HEK293 (cell line): Measurements from ENCODE around the gene IGF2BP2.

Source experiments
- AEBP2 ChIP-seq: fragments of 450-650 bp; formaldehyde crosslinking; IDR thresholded peaks from 2 replicates; pipeline ENCODE4 v1.5.1; 2016; ENCODE audit warnings: missing biosample characterization, missing genetic modification characterization, borderline replicate concordance
- BCL11B ChIP-seq: fragments of 450-650 bp; formaldehyde crosslinking; IDR thresholded peaks from 2 replicates; pipeline ENCODE4 v1.5.1; 2016; ENCODE audit warnings: low read depth, missing biosample characterization, missing genetic modification characterization
- EGR2 ChIP-seq: fragments of 450-650 bp; formaldehyde crosslinking; IDR thresholded peaks from 2 replicates; pipeline ENCODE4 v1.5.1; 2016; ENCODE audit warnings: low read depth, missing biosample characterization, missing genetic modification characterization
- FEZF1 ChIP-seq: fragments of 450-650 bp; formaldehyde crosslinking; IDR thresholded peaks from 2 replicates; pipeline ENCODE4 v1.5.1; 2016; ENCODE audit warnings: missing biosample characterization, missing genetic modification characterization
- GFI1B ChIP-seq: fragments of 450-650 bp; formaldehyde crosslinking; IDR thresholded peaks from 2 replicates; pipeline ENCODE4 v1.5.1; 2016; ENCODE audit warnings: missing biosample characterization, missing genetic modification characterization
- GLI2 ChIP-seq: fragments of 450-650 bp; formaldehyde crosslinking; IDR thresholded peaks from 2 replicates; pipeline ENCODE4; 2017; ENCODE audit warnings: missing biosample characterization, missing genetic modification characterization, low read depth, borderline replicate concordance
- GLIS1 ChIP-seq: fragments of 450-650 bp; formaldehyde crosslinking; IDR thresholded peaks from 2 replicates; pipeline ENCODE4 v1.5.1; 2016; ENCODE audit warnings: missing biosample characterization, missing genetic modification characterization
- HOXC10 ChIP-seq: sonication (generic); formaldehyde crosslinking; IDR thresholded peaks from 2 replicates; pipeline ENCODE4 v1.8.1; 2023; ENCODE audit warnings: mild to moderate bottlenecking, missing genetic modification reagents
- IKZF3 ChIP-seq: fragments of 450-650 bp; IDR thresholded peaks from 2 replicates; pipeline ENCODE4 v1.5.0; 2018; ENCODE audit warnings: missing biosample characterization, mild to moderate bottlenecking, missing genetic modification characterization, moderate library complexity
- KLF17 ChIP-seq: fragments of 450-650 bp; formaldehyde crosslinking; IDR thresholded peaks from 2 replicates; pipeline ENCODE4 v1.5.1; 2016; ENCODE audit warnings: missing biosample characterization, missing genetic modification characterization
- PBX3 ChIP-seq: sonication (generic); formaldehyde crosslinking; IDR thresholded peaks from 2 replicates; pipeline ENCODE4 v1.8.1; 2022; ENCODE audit warnings: mild to moderate bottlenecking, moderate library complexity, missing genetic modification reagents
- PRDM6 ChIP-seq: fragments of 450-650 bp; formaldehyde crosslinking; IDR thresholded peaks from 2 replicates; pipeline ENCODE4 v1.5.1; 2017; ENCODE audit warnings: missing biosample characterization, missing genetic modification characterization
- SP2 ChIP-seq: fragments of 450-650 bp; formaldehyde crosslinking; IDR thresholded peaks from 2 replicates; pipeline ENCODE4 v1.5.1; 2016; ENCODE audit warnings: missing biosample characterization, missing genetic modification characterization
- TCF7L2 ChIP-seq: IDR thresholded peaks from 2 replicates; pipeline ENCODE4 v1.6.1; 2011; ENCODE audit warnings: low read depth, mild to moderate bottlenecking, inconsistent platforms, low read length, moderate library complexity, borderline replicate concordance
- YY1 ChIP-seq: fragments of 450-650 bp; formaldehyde crosslinking; IDR thresholded peaks from 2 replicates; pipeline ENCODE4 v1.5.1; 2018; ENCODE audit warnings: missing biosample characterization, missing genetic modification characterization
- ZBTB20 ChIP-seq: fragments of 450-650 bp; formaldehyde crosslinking; IDR thresholded peaks from 2 replicates; pipeline ENCODE4 v1.5.1; 2016; ENCODE audit warnings: missing biosample characterization, missing genetic modification characterization
- ZFP3 ChIP-seq: fragments of 450-650 bp; formaldehyde crosslinking; IDR thresholded peaks from 2 replicates; pipeline ENCODE4 v1.5.1; 2016; ENCODE audit warnings: low read depth, missing biosample characterization, missing genetic modification characterization
- ZNF132 ChIP-seq: fragments of 450-650 bp; formaldehyde crosslinking; IDR thresholded peaks from 2 replicates; pipeline ENCODE4 v1.5.1; 2017; ENCODE audit warnings: missing biosample characterization, missing genetic modification characterization, borderline replicate concordance
- ZNF19 ChIP-seq: fragments of 450-650 bp; formaldehyde crosslinking; IDR thresholded peaks from 2 replicates; pipeline ENCODE4; 2016; ENCODE audit warnings: missing biosample characterization, missing genetic modification characterization, low read depth
- ZNF211 ChIP-seq: fragments of 450-650 bp; formaldehyde crosslinking; IDR thresholded peaks from 2 replicates; pipeline ENCODE4 v1.5.1; 2016; ENCODE audit warnings: low read depth, missing biosample characterization, missing genetic modification characterization
- ZNF223 ChIP-seq: fragments of 450-650 bp; formaldehyde crosslinking; IDR thresholded peaks from 2 replicates; pipeline ENCODE4 v1.5.1; 2016; ENCODE audit warnings: missing biosample characterization, missing genetic modification characterization
- ZNF335 ChIP-seq: fragments of 450-650 bp; formaldehyde crosslinking; conservative IDR thresholded peaks from 2 replicates; pipeline ENCODE4 v1.5.1; 2016; ENCODE audit warnings: missing biosample characterization, missing genetic modification characterization
- ZNF354C ChIP-seq: fragments of 450-650 bp; formaldehyde crosslinking; IDR thresholded peaks from 2 replicates; pipeline ENCODE4 v1.5.1; 2016; ENCODE audit warnings: missing biosample characterization, missing genetic modification characterization, low read depth, borderline replicate concordance
- ZNF416 ChIP-seq: fragments of 450-650 bp; formaldehyde crosslinking; IDR thresholded peaks from 2 replicates; pipeline ENCODE4 v1.5.1; 2016; ENCODE audit warnings: missing biosample characterization, missing genetic modification characterization
- ZNF48 ChIP-seq: fragments of 450-650 bp; formaldehyde crosslinking; IDR thresholded peaks from 2 replicates; pipeline ENCODE4 v1.5.1; 2016; ENCODE audit warnings: missing biosample characterization, missing genetic modification characterization
- ZNF529 ChIP-seq: fragments of 450-650 bp; formaldehyde crosslinking; IDR thresholded peaks from 2 replicates; pipeline ENCODE4 v1.5.1; 2017; ENCODE audit warnings: missing genetic modification characterization, missing biosample characterization; ENCODE audit not compliant: insufficient replicate concordance
- ZNF530 ChIP-seq: fragments of 450-650 bp; formaldehyde crosslinking; IDR thresholded peaks from 2 replicates; pipeline ENCODE4 v1.5.1; 2016; ENCODE audit warnings: low read depth, missing biosample characterization, missing genetic modification characterization
- ZNF571 ChIP-seq: fragments of 450-650 bp; formaldehyde crosslinking; IDR thresholded peaks from 2 replicates; pipeline ENCODE4 v1.5.0; 2017; ENCODE audit warnings: missing biosample characterization, missing genetic modification characterization
- ZNF600 ChIP-seq: fragments of 450-650 bp; formaldehyde crosslinking; IDR thresholded peaks from 2 replicates; pipeline ENCODE4 v1.5.1; 2016; ENCODE audit warnings: missing biosample characterization, missing genetic modification characterization
- ZNF610 ChIP-seq: fragments of 450-650 bp; formaldehyde crosslinking; IDR thresholded peaks from 2 replicates; pipeline ENCODE4 v1.5.1; 2016; ENCODE audit warnings: missing biosample characterization, missing genetic modification characterization, borderline replicate concordance
- ZNF645 ChIP-seq: fragments of 450-650 bp; formaldehyde crosslinking; IDR thresholded peaks from 2 replicates; pipeline ENCODE4; 2016; ENCODE audit warnings: missing biosample characterization, missing genetic modification characterization
- ZNF747 ChIP-seq: fragments of 450-650 bp; formaldehyde crosslinking; IDR thresholded peaks from 2 replicates; pipeline ENCODE4 v1.5.1; 2016; ENCODE audit warnings: missing biosample characterization, missing genetic modification characterization
- ZNF76 ChIP-seq: fragments of 450-650 bp; formaldehyde crosslinking; IDR thresholded peaks from 2 replicates; pipeline ENCODE4; 2016; ENCODE audit warnings: low read depth, missing biosample characterization, missing genetic modification characterization, borderline replicate concordance
- ZNF776 ChIP-seq: fragments of 450-650 bp; formaldehyde crosslinking; IDR thresholded peaks from 2 replicates; pipeline ENCODE4 v1.5.0; 2017; ENCODE audit warnings: missing biosample characterization, missing genetic modification characterization, borderline replicate concordance

The IGF2BP2 gene

GRCh38 chr3:185825639-185826481 lies 1.0 kb upstream of the IGF2BP2 start (continued):
- TF ChIP-seq GLI2 (tag by site-specific recombination) (no peak), ZNF600 (tag by site-specific recombination) (peak; percentile 30; the same call in 1 of the 2 replicates), ZNF76 (tag by site-specific recombination) (peak; percentile 41; the same call in 1 of the 2 replicates), ZNF645 (tag by site-specific recombination) (no peak), ZNF610 (tag by site-specific recombination) (no peak), ZNF354C (tag by site-specific recombination) (no peak), AEBP2 (tag by site-specific recombination) (no peak), ZBTB20 (peak; percentile 94), PBX3 (CRISPR knock-in tag) (no peak; the same call in 1 of the 2 replicates), ZNF335 (tag by site-specific recombination) (0 out of 2 replicates have a peak, but pooled peaks have one; percentile 36), ZNF132 (tag by site-specific recombination) (no peak), HOXC10 (CRISPR knock-in tag) (no peak), GLIS1 (0 out of 2 replicates have a peak, but pooled peaks have one; percentile 22), ZNF416 (tag by site-specific recombination) (no peak), ZNF529 (tag by site-specific recombination) (no peak), ZNF571 (tag by site-specific recombination) (no peak), EGR2 (tag by site-specific recombination) (no peak), YY1 (tag by site-specific recombination) (no peak), ZNF776 (no peak), ZNF48 (tag by site-specific recombination) (no peak), ZNF19 (no peak), ZNF530 (no peak), ZNF211 (tag by site-specific recombination) (no peak), IKZF3 (tag by site-specific recombination) (no peak), ZNF223 (no peak), ZNF747 (tag by site-specific recombination) (no peak), GFI1B (tag by site-specific recombination) (no peak), KLF17 (peak; percentile 38; the same call in 1 of the 2 replicates), PRDM6 (tag by site-specific recombination) (no peak), SP2 (peak; percentile 36), FEZF1 (tag by site-specific recombination) (no peak), ZFP3 (peak; percentile 68), TCF7L2 (no peak), BCL11B (tag by site-specific recombination) (0 out of 2 replicates have a peak, but pooled peaks have one; percentile 36)
